ENCODE results near the gene HOXB9.

Gene HOXB9

GRCh38 chr17:48631693-48632578 lies 5.8 kb upstream of the HOXB9 start:
- no peak overlapping the region for H3K4me3 ChIP-seq (ENCODE audit: low read depth, low read length)
- DNase-seq (ENCODE audit: low read depth), result no peak
- no peak for TF ChIP-seq CTCF (IDR thresholded peaks at IDR 0.05; ENCODE audit: control insufficient read depth, extremely low read depth, insufficient read depth)

- no peak for TF ChIP-seq CTCF (IDR thresholded peaks at IDR 0.05; ENCODE audit: control insufficient read depth, extremely low read depth, insufficient read depth)
- no peak overlapping the region for H3K4me3 ChIP-seq (ENCODE audit: low read depth, low read length)
- no peak for DNase-seq (ENCODE audit: low read depth)
Observed at GRCh38 chr17:48630925-48631692, 5.0 kb upstream of the HOXB9 start.

- no peak for DNase-seq (ENCODE audit: low read depth)
- no peak for TF ChIP-seq CTCF (IDR thresholded peaks at IDR 0.05; ENCODE audit: control insufficient read depth, extremely low read depth, insufficient read depth)
- no peak overlapping the region for H3K4me3 ChIP-seq (ENCODE audit: low read depth, low read length)
Observed at GRCh38 chr17:48630009-48630924, 4.1 kb upstream of the HOXB9 start.

- no peak for DNase-seq (ENCODE audit: low read depth)
- H3K4me3 ChIP-seq (ENCODE audit: low read depth, low read length), result no peak overlapping the region
- no peak for TF ChIP-seq CTCF (IDR thresholded peaks at IDR 0.05; ENCODE audit: control insufficient read depth, extremely low read depth, insufficient read depth)
Observed at GRCh38 chr17:48629411-48629759, 3.2 kb upstream of the HOXB9 start.

GRCh38 chr17:48628649-48629410 lies 2.7 kb upstream of the HOXB9 start:
- TF ChIP-seq CTCF (IDR thresholded peaks at IDR 0.05; ENCODE audit: control insufficient read depth, extremely low read depth, insufficient read depth), result no peak
- no peak for DNase-seq (ENCODE audit: low read depth)
- no peak overlapping the region for H3K4me3 ChIP-seq (ENCODE audit: low read depth, low read length)
